AG09309 (cell line): ENCODE measurements around the gene SH3BGRL2.

Experiments used
- DNase-seq: peaks from one replicate; pipeline ENCODE4 v3.0.0-alpha.2; 2010; ENCODE audit warnings: low read depth
- H3K4me3 ChIP-seq: 2 replicates; pipeline ENCODE4 v1.5.1; 2011; ENCODE audit warnings: mild to moderate bottlenecking, low read depth, low read length, moderate library complexity; ENCODE audit not compliant: control insufficient read depth
- TF ChIP-seq, protein P1 (sequence below): IDR thresholded peaks from 2 replicates; pipeline ENCODE4 v1.5.1; 2011; ENCODE audit warnings: mild to moderate bottlenecking, low read depth, low read length, inconsistent platforms; ENCODE audit not compliant: insufficient read depth, control insufficient read depth; ENCODE audit errors: missing control alignments

Gene SH3BGRL2

DNA sequence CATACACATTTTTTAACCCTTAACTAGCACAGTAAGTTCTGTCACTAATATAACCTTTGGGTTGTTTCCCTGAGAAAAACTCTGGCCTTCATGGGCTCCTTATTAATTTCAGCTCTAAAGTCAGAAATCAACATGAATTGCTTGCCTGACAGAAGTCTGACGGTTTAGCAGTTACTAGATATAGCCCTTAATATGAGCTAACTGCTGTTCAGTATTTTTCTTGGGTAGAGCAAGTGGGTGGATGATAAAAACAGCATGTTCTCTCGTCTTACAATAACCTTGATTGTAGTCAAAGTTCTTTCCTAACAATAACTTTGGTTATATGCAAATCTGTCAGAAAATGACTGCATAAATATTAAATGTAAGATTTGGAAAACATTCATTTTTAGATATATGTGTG is 81.0 kb downstream of the SH3BGRL2 start:
- TF ChIP-seq, protein P1, sequence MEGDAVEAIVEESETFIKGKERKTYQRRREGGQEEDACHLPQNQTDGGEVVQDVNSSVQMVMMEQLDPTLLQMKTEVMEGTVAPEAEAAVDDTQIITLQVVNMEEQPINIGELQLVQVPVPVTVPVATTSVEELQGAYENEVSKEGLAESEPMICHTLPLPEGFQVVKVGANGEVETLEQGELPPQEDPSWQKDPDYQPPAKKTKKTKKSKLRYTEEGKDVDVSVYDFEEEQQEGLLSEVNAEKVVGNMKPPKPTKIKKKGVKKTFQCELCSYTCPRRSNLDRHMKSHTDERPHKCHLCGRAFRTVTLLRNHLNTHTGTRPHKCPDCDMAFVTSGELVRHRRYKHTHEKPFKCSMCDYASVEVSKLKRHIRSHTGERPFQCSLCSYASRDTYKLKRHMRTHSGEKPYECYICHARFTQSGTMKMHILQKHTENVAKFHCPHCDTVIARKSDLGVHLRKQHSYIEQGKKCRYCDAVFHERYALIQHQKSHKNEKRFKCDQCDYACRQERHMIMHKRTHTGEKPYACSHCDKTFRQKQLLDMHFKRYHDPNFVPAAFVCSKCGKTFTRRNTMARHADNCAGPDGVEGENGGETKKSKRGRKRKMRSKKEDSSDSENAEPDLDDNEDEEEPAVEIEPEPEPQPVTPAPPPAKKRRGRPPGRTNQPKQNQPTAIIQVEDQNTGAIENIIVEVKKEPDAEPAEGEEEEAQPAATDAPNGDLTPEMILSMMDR: no peak
- no peak overlapping the region for H3K4me3 ChIP-seq
- no peak for DNase-seq

DNA sequence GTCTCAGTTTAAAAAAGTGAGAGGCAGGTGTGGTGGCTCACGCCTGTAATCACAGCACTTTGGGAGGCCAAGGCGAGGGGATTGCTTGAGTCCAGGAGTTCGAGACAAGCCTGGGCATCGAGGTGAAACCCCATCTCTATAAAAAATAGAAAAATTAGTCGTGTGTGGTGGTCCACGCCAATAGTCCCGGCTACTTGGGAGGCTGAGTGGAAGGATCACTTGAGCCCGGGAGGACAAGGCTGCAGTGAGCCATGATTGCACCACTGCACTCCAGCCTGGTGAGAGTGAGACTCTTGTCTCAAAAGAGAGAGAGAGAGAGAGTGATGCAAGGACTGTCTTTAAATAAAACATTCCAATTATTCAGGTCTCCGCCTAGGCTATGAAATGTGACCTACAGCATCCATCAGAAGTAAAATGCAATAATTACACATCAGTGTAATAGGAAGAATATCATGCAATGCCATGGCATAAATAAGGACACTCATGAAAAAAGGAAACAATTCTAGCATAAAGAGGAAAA is 81.5 kb downstream of the SH3BGRL2 start:
- no peak for DNase-seq
- no peak overlapping the region for H3K4me3 ChIP-seq
- TF ChIP-seq, protein P1: no peak

- TF ChIP-seq, protein P1: peak; percentile 61
- no peak overlapping the region for H3K4me3 ChIP-seq
- no peak for DNase-seq
These were observed 82.7 kb downstream of the SH3BGRL2 start for GRCh38 chr6:79713701-79714322.

DNA sequence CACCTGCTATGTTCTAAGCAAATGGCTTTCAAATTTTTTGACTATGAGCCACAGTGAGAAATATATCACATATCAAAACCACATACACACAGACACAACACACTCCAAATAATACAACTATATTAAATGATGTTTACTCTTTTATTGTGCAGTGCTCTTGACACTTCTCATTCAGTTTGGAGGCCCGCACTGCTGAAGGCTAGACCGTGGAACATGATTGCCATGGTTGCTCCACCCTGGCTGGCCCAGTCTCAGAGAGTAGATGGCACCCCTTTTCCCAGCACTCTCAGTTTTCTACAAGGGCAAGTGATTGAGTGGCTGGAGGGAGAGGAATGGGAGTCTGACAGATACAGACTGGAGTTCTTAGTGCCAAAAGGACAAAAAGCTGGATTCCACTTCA is 86.9 kb downstream of the SH3BGRL2 start:
- H3K4me3 ChIP-seq: no peak overlapping the region
- TF ChIP-seq, protein P1: no peak
- DNase-seq: no peak

DNA sequence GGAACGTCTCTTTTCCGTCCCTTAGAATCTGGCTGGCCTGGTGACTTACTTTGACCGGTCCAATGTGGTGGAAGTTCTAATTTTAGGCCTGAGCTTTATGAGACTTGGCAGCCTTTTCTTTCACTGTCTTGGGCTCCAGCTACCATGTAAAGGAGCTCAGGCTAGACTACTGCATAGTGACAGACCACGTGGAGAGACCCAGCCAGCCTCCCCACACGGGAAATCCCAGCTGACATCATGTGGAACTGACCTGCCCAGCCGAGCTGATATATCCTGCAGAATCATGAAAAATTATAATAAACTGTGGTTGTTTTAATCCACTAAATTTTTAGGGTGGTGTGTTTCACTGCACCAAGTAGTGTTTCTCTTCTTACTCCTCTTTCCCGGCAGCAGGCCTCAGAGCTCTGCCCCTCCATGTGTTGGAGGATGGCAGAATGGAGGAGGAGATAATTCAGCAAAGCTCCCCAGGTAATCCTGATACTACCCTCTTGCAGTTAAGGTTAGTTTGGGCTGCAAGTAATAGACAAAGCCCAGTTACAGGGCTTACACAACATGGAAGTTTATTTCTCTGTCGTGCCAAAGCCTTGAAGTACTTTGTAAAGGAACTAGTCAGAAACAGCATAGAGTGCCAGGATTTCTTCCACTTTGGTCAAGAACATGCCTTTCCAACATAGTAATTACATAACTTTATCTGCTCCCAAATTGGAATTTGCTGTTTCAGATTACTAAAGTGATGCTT is 87.5 kb downstream of the SH3BGRL2 start:
- TF ChIP-seq, protein P1: no peak
- DNase-seq: peak; percentile 37
- no peak overlapping the region for H3K4me3 ChIP-seq

- H3K4me3 ChIP-seq: no peak overlapping the region
- TF ChIP-seq, protein P1: no peak
- no peak for DNase-seq
These were observed 88.3 kb downstream of the SH3BGRL2 start for GRCh38 chr6:79719248-79719960.
